A673 (cell line): Measurements from ENCODE around the gene AGXT2.

ENCODE experiments used
- EZH2 ChIP-seq: fragments of 200-600 bp; sonication (generic); IDR thresholded peaks from 2 replicates; pipeline ENCODE4 v1.6.1; 2017; ENCODE audit warnings: borderline replicate concordance, low read depth, mild to moderate bottlenecking, mixed read lengths, antibody characterized with exemption, low read length; ENCODE audit not compliant: poor library complexity, severe bottlenecking
- TF ChIP-seq, protein P1 (sequence below): fragments of 300-800, 200-600 bp; sonication (generic); conservative IDR thresholded peaks from 2 replicates; pipeline ENCODE4 v1.5.1; 2017; ENCODE audit warnings: low read depth, mild to moderate bottlenecking, antibody characterized with exemption, low read length, moderate library complexity, mixed read lengths

DNA sequence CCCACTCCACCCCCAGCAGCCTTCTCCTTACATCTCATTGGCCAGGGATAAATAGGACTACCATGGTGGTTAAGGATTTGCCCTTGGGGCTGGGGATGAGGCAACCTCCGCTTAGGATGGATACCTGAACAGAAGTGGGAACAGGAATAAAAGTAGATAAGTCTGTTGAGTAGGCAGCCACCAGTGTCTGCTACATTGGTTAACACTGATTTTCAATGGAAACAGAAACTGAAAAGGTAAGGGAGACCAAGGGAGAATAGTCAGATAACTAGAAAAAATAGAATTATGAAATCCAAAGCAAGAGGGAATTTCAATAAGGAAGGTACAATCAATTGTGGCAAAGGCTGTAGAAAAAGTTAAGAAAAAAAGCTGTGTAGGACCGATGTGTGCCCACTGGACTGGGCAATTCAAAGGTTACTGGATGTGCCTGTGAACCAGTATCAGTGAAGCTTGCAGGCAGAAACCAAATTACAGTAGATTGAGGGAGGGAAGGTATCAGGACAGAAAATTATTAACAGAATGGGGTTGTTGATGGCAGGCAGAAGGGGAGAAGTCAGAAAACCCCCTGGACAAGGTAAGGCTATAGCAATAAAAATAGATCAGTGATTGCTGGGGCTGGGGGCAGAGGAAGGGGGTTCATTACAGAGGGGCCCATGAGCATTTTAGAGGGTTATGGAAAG is 69.7 kb downstream of the AGXT2 start:
- TF ChIP-seq, protein P1, sequence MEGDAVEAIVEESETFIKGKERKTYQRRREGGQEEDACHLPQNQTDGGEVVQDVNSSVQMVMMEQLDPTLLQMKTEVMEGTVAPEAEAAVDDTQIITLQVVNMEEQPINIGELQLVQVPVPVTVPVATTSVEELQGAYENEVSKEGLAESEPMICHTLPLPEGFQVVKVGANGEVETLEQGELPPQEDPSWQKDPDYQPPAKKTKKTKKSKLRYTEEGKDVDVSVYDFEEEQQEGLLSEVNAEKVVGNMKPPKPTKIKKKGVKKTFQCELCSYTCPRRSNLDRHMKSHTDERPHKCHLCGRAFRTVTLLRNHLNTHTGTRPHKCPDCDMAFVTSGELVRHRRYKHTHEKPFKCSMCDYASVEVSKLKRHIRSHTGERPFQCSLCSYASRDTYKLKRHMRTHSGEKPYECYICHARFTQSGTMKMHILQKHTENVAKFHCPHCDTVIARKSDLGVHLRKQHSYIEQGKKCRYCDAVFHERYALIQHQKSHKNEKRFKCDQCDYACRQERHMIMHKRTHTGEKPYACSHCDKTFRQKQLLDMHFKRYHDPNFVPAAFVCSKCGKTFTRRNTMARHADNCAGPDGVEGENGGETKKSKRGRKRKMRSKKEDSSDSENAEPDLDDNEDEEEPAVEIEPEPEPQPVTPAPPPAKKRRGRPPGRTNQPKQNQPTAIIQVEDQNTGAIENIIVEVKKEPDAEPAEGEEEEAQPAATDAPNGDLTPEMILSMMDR = no peak
- no peak for TF ChIP-seq EZH2
